MCF 10A (cell line): ENCODE measurements around the gene SYT3. TPM values are rescaled to one million over a fixed set of nuclear protein-coding genes. Genes with fewer than 3 reads are reported as not detected.

Experiments
- BruUV-seq: library from RNA; stranded (reverse); fragments of 400-500 nt; replicated peaks from 2 replicates; lab custom pipeline; 2021; lab: Mats Ljungman, UMichigan
- CTCF ChIA-PET: fragments of 300-600 bp; sonication (Branson Sonifier 250); formaldehyde crosslinking; extraction: SDS; loops from one replicate; lab custom pipeline; 2021; ENCODE audit warnings: antibody characterized with exemption, inconsistent platforms; lab: Yijun Ruan, JAX
- POLR2A ChIA-PET: fragments of 300-600, 350-650 bp; sonication (Branson Sonifier 250); formaldehyde crosslinking; extraction: SDS; loops from one replicate; lab custom pipeline; 2020; ENCODE audit warnings: antibody characterized with exemption, inconsistent platforms; lab: Yijun Ruan, JAX
- DNase-seq: peaks from one replicate; pipeline ENCODE4 v3.0.0-alpha.2; 2018; ENCODE audit not compliant: unreplicated experiment
- H3K27ac Mint-ChIP-seq: one replicate; pipeline ENCODE4 v1.8.0; 2022; ENCODE audit warnings: mild to moderate bottlenecking, low read depth, mixed read lengths; ENCODE audit not compliant: unreplicated experiment
- H3K27me3 Mint-ChIP-seq: one replicate; pipeline ENCODE4 v1.8.0; 2022; ENCODE audit warnings: mixed read lengths; ENCODE audit not compliant: insufficient read depth, unreplicated experiment
- H3K36me3 Mint-ChIP-seq: one replicate; pipeline ENCODE4 v1.8.0; 2022; ENCODE audit warnings: mild to moderate bottlenecking, moderate library complexity, mixed read lengths; ENCODE audit not compliant: insufficient read depth, unreplicated experiment
- H3K4me1 Mint-ChIP-seq: one replicate; pipeline ENCODE4 v1.8.0; 2022; ENCODE audit warnings: mixed read lengths; ENCODE audit not compliant: insufficient read depth, unreplicated experiment
- H3K4me3 Mint-ChIP-seq: one replicate; pipeline ENCODE4 v1.8.0; 2022; ENCODE audit warnings: mild to moderate bottlenecking, moderate library complexity, mixed read lengths; ENCODE audit not compliant: unreplicated experiment
- H3K9me3 Mint-ChIP-seq: one replicate; pipeline ENCODE4 v1.8.0; 2022; ENCODE audit warnings: mixed read lengths; ENCODE audit not compliant: unreplicated experiment
- CTCF ChIP-seq: fragments of 200-600 bp; IDR thresholded peaks from one replicate; pipeline ENCODE4 v1.8.0; 2022; ENCODE audit warnings: antibody characterized with exemption, mild to moderate bottlenecking; ENCODE audit not compliant: unreplicated experiment
- intact Hi-C: fragments of 100-400 bp; cut with micrococcal nuclease; formaldehyde crosslinking; loops from 2 replicates; pipeline ENCODE4 v1.14.1; 2022
- total RNA-seq: library from RNA; stranded (reverse); gene quantifications from 2 replicates; pipeline ENCODE4 v1.2.3, GENCODE V29; 2022

The SYT3 gene
- total RNA-seq, 1 experiment from 2014 or later, result not detected

- TF ChIP-seq CTCF, result no peak
- Mint-ChIP-seq H3K9me3 (peaks cover 20% of the 10 kb centered on the region), H3K27me3 (peaks cover 21% of the 10 kb centered on the region), H3K4me3 (no peak overlapping the region), H3K4me1 (no peaks in the 10 kb centered on the region), H3K36me3 (no peaks in the 10 kb centered on the region), H3K27ac (no peak overlapping the region)
- ChIA-PET CTCF (interaction anchor here (0.6 kb wide), 1 partner anchor 952 kb away, joined by 3 read pairs; no protein-coding TSS in a partner anchor), POLR2A (no interaction called here)
- DNase-seq, result no peak
- no TSS peak for BruUV-seq
- intact Hi-C loops, result no loop called here
Measured at GRCh38 chr19:50651174-50651573, 11.5 kb upstream of the SYT3 start.

GRCh38 chr19:50649433-50650391, 10.0 kb upstream of the SYT3 start, which contains the start of gene C19orf81:
TSS of gene C19orf81 (plus strand) at chr19:50649445. CDS start at chr19:50649445, 0 bp downstream.
- intact Hi-C loops, result no loop called here
- Mint-ChIP-seq H3K36me3 (no peaks in the 10 kb centered on the region), H3K9me3 (peaks cover 14% of the 10 kb centered on the region), H3K4me3 (no peak within 1 kb of the TSS), H3K4me1 (no peaks in the 10 kb centered on the region), H3K27ac (no peak within 1 kb of the TSS), H3K27me3 (peaks cover 12% of the 10 kb centered on the region)
- ChIA-PET POLR2A (no interaction called here), CTCF (no interaction called here)
- DNase-seq, result peak; percentile 11
- BruUV-seq, result no TSS peak
- no peak for TF ChIP-seq CTCF

GRCh38 chr19:50648659-50649058, 9.0 kb upstream of the SYT3 start:
- H3K4me1 Mint-ChIP-seq, result no peaks in the 10 kb centered on the region
- no peak for TF ChIP-seq CTCF
- no peak overlapping the region for H3K4me3 Mint-ChIP-seq
- H3K9me3 Mint-ChIP-seq, result peaks cover 8% of the 10 kb centered on the region
- CTCF ChIA-PET, result no interaction called here
- no peaks in the 10 kb centered on the region for H3K36me3 Mint-ChIP-seq
- no peak for DNase-seq
- BruUV-seq, result no TSS peak
- intact Hi-C loops, result no loop called here
- H3K27me3 Mint-ChIP-seq, result peaks cover 1% of the 10 kb centered on the region
- POLR2A ChIA-PET, result no interaction called here
- no peak overlapping the region for H3K27ac Mint-ChIP-seq

- Mint-ChIP-seq H3K27me3 (no peaks in the 10 kb centered on the region), H3K9me3 (peaks cover 8% of the 10 kb centered on the region), H3K36me3 (no peaks in the 10 kb centered on the region), H3K27ac (no peak overlapping the region), H3K4me3 (no peak overlapping the region), H3K4me1 (no peaks in the 10 kb centered on the region)
- ChIA-PET CTCF (interaction anchor here (0.6 to 0.8 kb wide), 3 partner anchors 86 to 91 kb away, joined by 3 to 4 read pairs (median 4); no protein-coding TSS in a partner anchor), POLR2A (no interaction called here)
- intact Hi-C loops, result no loop called here
- no peak for TF ChIP-seq CTCF
- DNase-seq, result no peak
- BruUV-seq, result no TSS peak
Measured at GRCh38 chr19:50647879-50648615, 8.4 kb upstream of the SYT3 start.
